Smooth muscle cell of the pulmonary artery (primary cell): Measurements from ENCODE around the gene DGUOK. TPM values are rescaled to one million over a fixed set of nuclear protein-coding genes. Genes with fewer than 3 reads are reported as not detected.

Experiments used
- total RNA-seq: library from RNA; depleted of rRNA; stranded (reverse); fragments of >200 nt; gene quantifications from 2 replicates; pipeline ENCODE4 v1.2.3, GENCODE V29; 2014

The DGUOK gene
- 43.9 and 50.7 TPM in 2 replicates for total RNA-seq

GRCh38 chr2:73926493-73927327, at the start of gene DGUOK:
Gene DGUOK (plus strand): TSS chr2:73926880. CDS start chr2:73926911, 31 bp downstream.

GRCh38 chr2:73892631-73893329, 33.9 kb upstream of the DGUOK start, which contains the start of gene ACTG2:
Gene ACTG2 (plus strand): TSS chr2:73893008. CDS start chr2:73901312, 8,304 bp downstream.

GRCh38 chr2:73984203-73984921, 57.7 kb downstream of the DGUOK start, which contains the start of gene TET3:
Gene TET3 (plus strand): TSS chr2:73984910. CDS start chr2:73986404, 1,494 bp downstream.

Other genes starting within 250 kb of the DGUOK start
- gene TPRKB, start 189.5 kb upstream of the DGUOK start, total RNA-seq: 10.1 and 11.9 TPM in 2 replicates
- 19.6 and 20.3 TPM in 2 replicates for gene DUSP11, start 146.8 kb upstream of the DGUOK start, total RNA-seq
- gene C2orf78, start 142.7 kb upstream of the DGUOK start, total RNA-seq: not detected in 2 replicates
- gene STAMBP, start 97.9 kb upstream of the DGUOK start, total RNA-seq: 26.5 and 29.1 TPM in 2 replicates
- gene ACTG2, start 33.9 kb upstream of the DGUOK start, total RNA-seq: 32.7 and 43.4 TPM in 2 replicates
- 4.5 and 5.4 TPM in 2 replicates for gene TET3, start 58.0 kb downstream of the DGUOK start, total RNA-seq
- 14.7 and 18.1 TPM in 2 replicates for gene BOLA3, start 221.0 kb downstream of the DGUOK start, total RNA-seq